Measurements from ENCODE around the gene CPEB4. TPM values are rescaled to one million over a fixed set of nuclear protein-coding genes. Genes with fewer than 3 reads are reported as not detected.

CPEB4 gene
- polyA plus RNA-seq, 1 donor = 39.2 TPM

- DNase-seq = no peak
Measured at GRCh38 chr5:173953528-173954090, 65.5 kb downstream of the CPEB4 start.

GRCh38 chr5:173954671-173955521 lies 66.7 kb downstream of the CPEB4 start:
- DNase-seq = no peak

GRCh38 chr5:173960986-173961385 lies 72.8 kb downstream of the CPEB4 start:
- no peak for DNase-seq

- DNase-seq = no peak
Measured at GRCh38 chr5:173961418-173961817, 73.3 kb downstream of the CPEB4 start.

GRCh38 chr5:173962436-173962972 lies 74.4 kb downstream of the CPEB4 start:
- no peak for DNase-seq

GRCh38 chr5:173963182-173963838 lies 75.2 kb downstream of the CPEB4 start:
- DNase-seq = no peak

- DNase-seq = no peak
Measured at GRCh38 chr5:173963867-173964441, 75.8 kb downstream of the CPEB4 start.

GRCh38 chr5:173964506-173964905 lies 76.4 kb downstream of the CPEB4 start:
- DNase-seq = no peak

GRCh38 chr5:173967241-173967640 lies 79.1 kb downstream of the CPEB4 start:
- DNase-seq = no peak

- no peak for DNase-seq
Measured at GRCh38 chr5:173968154-173968797, 80.1 kb downstream of the CPEB4 start.

- DNase-seq = no peak
Measured at GRCh38 chr5:173969167-173970049, 81.3 kb downstream of the CPEB4 start.

GRCh38 chr5:173970878-173971650 lies 82.9 kb downstream of the CPEB4 start:
- DNase-seq = no peak

- no peak for DNase-seq
Measured at GRCh38 chr5:173971681-173972345, 83.7 kb downstream of the CPEB4 start.

- no peak for DNase-seq
Measured at GRCh38 chr5:173972607-173972924, 84.4 kb downstream of the CPEB4 start.

- DNase-seq = peak; percentile 86
Measured at GRCh38 chr5:173972925-173973615, 84.9 kb downstream of the CPEB4 start.

- no peak for DNase-seq
Measured at GRCh38 chr5:173973616-173973969, 85.4 kb downstream of the CPEB4 start.

GRCh38 chr5:173974688-173975239 lies 86.6 kb downstream of the CPEB4 start:
- DNase-seq = no peak

- DNase-seq = no peak
Measured at GRCh38 chr5:173981185-173981761, 93.1 kb downstream of the CPEB4 start.

GRCh38 chr5:173984218-173984617 lies 96.1 kb downstream of the CPEB4 start:
- no peak for DNase-seq
